SK-N-MC (cell line): ENCODE data around the gene SLC16A12.

Source experiments
- EZH2 ChIP-seq: fragments of 200-600 bp; sonication (generic); IDR thresholded peaks from one replicate; pipeline ENCODE4 v1.6.1; 2017; ENCODE audit warnings: antibody characterized with exemption
- POLR2AphosphoS5 ChIP-seq: IDR thresholded peaks from 2 replicates; pipeline ENCODE4 v1.6.1; 2012; ENCODE audit warnings: mild to moderate bottlenecking, low read depth, low read length, borderline replicate concordance

DNA sequence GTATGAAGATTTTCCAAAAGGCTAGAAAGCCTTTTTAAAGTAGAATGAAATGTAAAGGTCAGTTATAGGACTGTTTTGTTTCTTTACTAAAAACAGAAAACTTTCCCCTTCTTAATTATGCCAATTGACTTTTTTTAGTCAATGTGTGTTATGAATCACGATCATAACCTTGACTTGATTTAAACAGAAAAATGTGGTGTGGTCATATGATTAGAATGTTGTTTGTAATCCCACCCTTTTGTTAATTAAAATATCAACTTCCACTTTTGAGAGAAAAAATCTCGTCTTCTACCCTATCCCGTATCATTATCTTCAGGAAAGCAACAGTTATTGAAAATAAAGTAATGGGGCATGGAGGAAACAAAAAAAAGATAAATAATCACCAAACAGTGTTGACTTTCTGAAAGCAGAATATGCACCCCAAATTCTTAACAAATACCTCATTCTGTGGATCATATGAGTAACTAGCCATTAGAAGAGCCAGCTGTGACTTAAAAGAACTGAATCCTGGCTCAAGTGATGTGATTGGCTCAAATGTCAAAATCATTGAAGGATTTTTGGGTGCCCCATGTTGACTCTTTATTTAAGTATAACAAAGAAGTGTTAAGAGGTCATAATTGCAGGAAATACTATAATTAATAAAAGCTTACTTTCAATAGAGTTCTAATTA, 32.3 kb upstream of the SLC16A12 start:
- TF ChIP-seq POLR2AphosphoS5, result no peak
- no peak for TF ChIP-seq EZH2
